NB4 (cell line): ENCODE measurements around the gene R3HDM1.

Source experiments
- POLR2A ChIP-seq: IDR thresholded peaks from 2 replicates; pipeline ENCODE4 v1.6.1; 2011; ENCODE audit warnings: mild to moderate bottlenecking; ENCODE audit not compliant: insufficient read length; ENCODE audit errors: extremely low read depth
- TF ChIP-seq, protein P1 (sequence below): IDR thresholded peaks from one replicate; pipeline ENCODE4 v1.5.1; 2012; ENCODE audit warnings: low read depth, low read length

GRCh38 chr2:135650721-135651120 is 119.4 kb downstream of the R3HDM1 start:
- TF ChIP-seq, protein P1, sequence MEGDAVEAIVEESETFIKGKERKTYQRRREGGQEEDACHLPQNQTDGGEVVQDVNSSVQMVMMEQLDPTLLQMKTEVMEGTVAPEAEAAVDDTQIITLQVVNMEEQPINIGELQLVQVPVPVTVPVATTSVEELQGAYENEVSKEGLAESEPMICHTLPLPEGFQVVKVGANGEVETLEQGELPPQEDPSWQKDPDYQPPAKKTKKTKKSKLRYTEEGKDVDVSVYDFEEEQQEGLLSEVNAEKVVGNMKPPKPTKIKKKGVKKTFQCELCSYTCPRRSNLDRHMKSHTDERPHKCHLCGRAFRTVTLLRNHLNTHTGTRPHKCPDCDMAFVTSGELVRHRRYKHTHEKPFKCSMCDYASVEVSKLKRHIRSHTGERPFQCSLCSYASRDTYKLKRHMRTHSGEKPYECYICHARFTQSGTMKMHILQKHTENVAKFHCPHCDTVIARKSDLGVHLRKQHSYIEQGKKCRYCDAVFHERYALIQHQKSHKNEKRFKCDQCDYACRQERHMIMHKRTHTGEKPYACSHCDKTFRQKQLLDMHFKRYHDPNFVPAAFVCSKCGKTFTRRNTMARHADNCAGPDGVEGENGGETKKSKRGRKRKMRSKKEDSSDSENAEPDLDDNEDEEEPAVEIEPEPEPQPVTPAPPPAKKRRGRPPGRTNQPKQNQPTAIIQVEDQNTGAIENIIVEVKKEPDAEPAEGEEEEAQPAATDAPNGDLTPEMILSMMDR, result no peak
- no peak for TF ChIP-seq POLR2A
